ENCODE measurements around the gene TTC3. TPM values are rescaled to one million over a fixed set of nuclear protein-coding genes. Genes with fewer than 3 reads are reported as not detected.

TTC3 gene
- total RNA-seq, 4 donors from 2014 or later = 96.5 to 195 (median 122) TPM

- H3K4me1 ChIP-seq = no peaks in the 10 kb centered on the region
- peaks cover 3% of the 10 kb centered on the region for H3K36me3 ChIP-seq
- no peak overlapping the region for H3K27ac ChIP-seq
- H3K9me3 ChIP-seq = no peaks in the 10 kb centered on the region
- H3K4me3 ChIP-seq = no peak overlapping the region
- H3K27me3 ChIP-seq = no peaks in the 10 kb centered on the region
- TF ChIP-seq POLR2A (IDR thresholded peaks at IDR 0.05) = no peak
- no peak for TF ChIP-seq POLR2AphosphoS5 (IDR thresholded peaks at IDR 0.05)
- no peak for TF ChIP-seq CTCF (IDR thresholded peaks at IDR 0.05)
- no peak for TF ChIP-seq EP300 (IDR thresholded peaks at IDR 0.05)
- no peak for DNase-seq (ENCODE audit: low spot score in 2 of 2)
These were observed 44.1 kb downstream of the TTC3 start for GRCh38 chr21:37117204-37117603.

DNA sequence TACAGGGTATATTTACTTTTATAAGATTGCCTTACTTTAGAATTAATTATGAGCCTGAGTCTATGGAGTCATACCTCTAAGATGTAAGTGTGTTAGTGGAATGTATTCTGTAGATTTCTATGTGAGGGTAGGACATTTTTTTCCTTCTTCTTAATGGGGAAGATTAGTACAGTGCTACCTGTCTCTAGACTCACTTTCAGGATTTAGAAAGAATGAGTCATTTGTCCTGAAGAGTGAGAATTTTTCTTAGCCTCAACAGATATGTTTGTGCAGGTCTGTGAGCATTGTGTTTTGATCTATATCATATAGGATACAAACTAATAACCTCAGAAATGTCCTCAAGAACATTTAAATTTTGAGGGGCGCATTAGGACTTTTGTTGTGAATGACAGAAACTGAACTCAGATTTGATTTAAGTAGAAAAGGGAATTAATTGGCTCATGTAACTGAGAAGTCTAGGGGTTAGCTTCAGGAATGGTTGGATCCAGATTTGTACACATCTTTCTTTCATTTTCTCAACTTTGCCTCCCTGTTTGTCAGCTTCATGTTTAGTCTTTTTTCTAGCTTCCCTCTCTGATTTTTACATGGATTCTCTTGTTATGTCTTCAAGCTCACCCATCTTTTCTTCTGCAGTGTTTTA, 45.3 kb downstream of the TTC3 start:
- Histone ChIP-seq H3K27me3 (no peaks in the 10 kb centered on the region), H3K9me3 (no peaks in the 10 kb centered on the region), H3K4me3 (no peak overlapping the region), H3K27ac (no peak overlapping the region), H3K4me1 (no peaks in the 10 kb centered on the region), H3K36me3 (peaks cover 4% of the 10 kb centered on the region)
- WGBS = 97% methylated on average over 1 of the region's 1 CpG
- no peak for TF ChIP-seq POLR2A (IDR thresholded peaks at IDR 0.05)
- TF ChIP-seq CTCF (IDR thresholded peaks at IDR 0.05) = no peak
- no peak for TF ChIP-seq POLR2AphosphoS5 (IDR thresholded peaks at IDR 0.05)
- TF ChIP-seq EP300 (IDR thresholded peaks at IDR 0.05) = no peak
- no peak for DNase-seq (ENCODE audit: low spot score in 2 of 2)

DNA sequence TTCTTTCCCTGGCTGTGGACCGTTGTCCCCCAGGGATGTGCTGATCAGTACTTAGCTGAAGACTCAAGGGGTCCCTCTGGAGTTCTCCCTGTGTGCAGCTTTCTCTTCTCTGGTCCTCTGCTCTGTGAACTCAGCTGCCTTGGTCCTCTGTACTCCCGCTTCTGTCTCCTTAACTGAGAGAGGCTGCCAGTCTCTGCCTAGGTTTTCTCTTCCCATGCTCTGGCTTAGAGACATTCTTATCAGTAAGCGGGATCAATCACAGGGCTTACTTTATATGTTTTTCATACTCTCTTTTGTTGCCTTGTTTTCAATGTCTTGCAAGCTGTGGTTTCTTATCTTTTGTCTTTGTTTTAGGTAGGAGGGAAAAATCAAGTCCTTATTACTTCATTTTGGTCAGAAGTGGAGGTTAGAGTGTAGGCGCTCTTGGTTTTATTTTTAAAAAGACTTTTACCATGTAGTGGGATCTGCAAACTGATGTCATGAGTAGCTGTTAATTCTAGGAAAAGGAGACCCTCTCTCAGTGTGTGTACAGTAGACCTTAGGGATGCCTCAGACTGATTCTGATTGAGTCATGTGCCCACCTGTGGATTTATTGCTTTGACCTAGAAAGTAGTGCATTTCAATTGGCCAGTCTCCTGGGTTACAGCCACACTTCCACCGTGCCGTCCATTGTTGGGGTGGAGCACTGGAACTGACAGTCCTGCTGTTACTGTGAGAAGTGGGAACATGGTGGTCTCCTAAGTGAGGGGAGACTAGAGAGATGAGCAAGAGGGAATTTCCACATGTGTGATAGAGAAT, 46.6 kb downstream of the TTC3 start:
- no peak for DNase-seq (ENCODE audit: low spot score in 2 of 2)
- no peak for TF ChIP-seq POLR2AphosphoS5 (IDR thresholded peaks at IDR 0.05)
- no peak for TF ChIP-seq EP300 (IDR thresholded peaks at IDR 0.05)
- TF ChIP-seq POLR2A (IDR thresholded peaks at IDR 0.05) = no peak
- TF ChIP-seq CTCF (IDR thresholded peaks at IDR 0.05) = no peak
- H3K9me3 ChIP-seq = no peaks in the 10 kb centered on the region
- H3K36me3 ChIP-seq = peaks cover 14% of the 10 kb centered on the region
- no peak overlapping the region for H3K27ac ChIP-seq
- 88% methylated on average over 6 of the region's 6 CpGs for WGBS
- no peak overlapping the region for H3K4me3 ChIP-seq
- H3K27me3 ChIP-seq = no peaks in the 10 kb centered on the region
- H3K4me1 ChIP-seq = no peaks in the 10 kb centered on the region

GRCh38 chr21:37128076-37128475, 55.0 kb downstream of the TTC3 start:
- no peak for DNase-seq (ENCODE audit: low spot score in 2 of 2)
- no peaks in the 10 kb centered on the region for H3K4me1 ChIP-seq
- H3K27ac ChIP-seq = no peak overlapping the region
- no peaks in the 10 kb centered on the region for H3K9me3 ChIP-seq
- H3K27me3 ChIP-seq = no peaks in the 10 kb centered on the region
- TF ChIP-seq POLR2AphosphoS5 (IDR thresholded peaks at IDR 0.05) = no peak
- TF ChIP-seq CTCF (IDR thresholded peaks at IDR 0.05) = no peak
- no peak for TF ChIP-seq EP300 (IDR thresholded peaks at IDR 0.05)
- no peak for TF ChIP-seq POLR2A (IDR thresholded peaks at IDR 0.05)
- H3K36me3 ChIP-seq = peaks cover 74% of the 10 kb centered on the region
- no peak overlapping the region for H3K4me3 ChIP-seq

GRCh38 chr21:37130971-37131370, 57.9 kb downstream of the TTC3 start:
- no peaks in the 10 kb centered on the region for H3K4me1 ChIP-seq
- H3K4me3 ChIP-seq = no peak overlapping the region
- DNase-seq (ENCODE audit: low spot score in 2 of 2) = no peak
- 99% methylated on average over 2 of the region's 2 CpGs for WGBS
- TF ChIP-seq POLR2AphosphoS5 (IDR thresholded peaks at IDR 0.05) (no peak), EP300 (IDR thresholded peaks at IDR 0.05) (no peak), CTCF (IDR thresholded peaks at IDR 0.05) (no peak), POLR2A (IDR thresholded peaks at IDR 0.05) (no peak)
- no peaks in the 10 kb centered on the region for H3K27me3 ChIP-seq
- H3K27ac ChIP-seq = no peak overlapping the region
- no peaks in the 10 kb centered on the region for H3K9me3 ChIP-seq
- H3K36me3 ChIP-seq = peaks cover 81% of the 10 kb centered on the region
